Loucy (cell line): ENCODE data around the gene SLC25A17.
A peak's percentile ranks its signal among the peaks of the same experiment; 100 is the strongest.
"Not testable (repeated sequence)": the region's sequence is repeated elsewhere in the genome, so short reads cannot be mapped to it uniquely, and the experiment has no call there.

Source experiments
- H2AFZ ChIP-seq: fragments of 200-600 bp; sonication (generic); 2 replicates; pipeline ENCODE4 v1.6.0; 2016; ENCODE audit warnings: antibody characterized with exemption, mild to moderate bottlenecking, low read length, moderate library complexity
- H3F3A ChIP-seq: fragments of 200-600 bp; 2 replicates; pipeline ENCODE4 v1.6.0; 2016; ENCODE audit warnings: antibody characterized with exemption, low read depth, mild to moderate bottlenecking
- H3K27me3 ChIP-seq: fragments of 200-600 bp; sonication (generic); 2 replicates; pipeline ENCODE4 v1.6.1; 2014; ENCODE audit warnings: low read length, mild to moderate bottlenecking; ENCODE audit not compliant: insufficient read depth, poor library complexity, severe bottlenecking
- H3K36me3 ChIP-seq: fragments of 200-600 bp; sonication (generic); 2 replicates; pipeline ENCODE4 v1.6.1; 2016; ENCODE audit warnings: low read length; ENCODE audit not compliant: insufficient read depth
- H3K4me1 ChIP-seq: fragments of 200-600 bp; sonication (generic); 2 replicates; pipeline ENCODE4 v1.5.1; 2014; ENCODE audit warnings: low read length, mild to moderate bottlenecking; ENCODE audit not compliant: insufficient read depth, poor library complexity, severe bottlenecking
- H3K4me2 ChIP-seq: fragments of 200-600 bp; sonication (generic); 2 replicates; pipeline ENCODE4 v1.6.0; 2014; ENCODE audit warnings: antibody characterized with exemption, low read length, low read depth, mild to moderate bottlenecking; ENCODE audit not compliant: poor library complexity, severe bottlenecking
- H3K4me3 ChIP-seq: fragments of 200-600 bp; sonication (generic); 2 replicates; pipeline ENCODE4 v1.5.1; 2014; ENCODE audit warnings: low read length, mild to moderate bottlenecking, mixed read lengths; ENCODE audit not compliant: poor library complexity, severe bottlenecking
- H3K79me2 ChIP-seq: fragments of 200-600 bp; sonication (generic); 2 replicates; pipeline ENCODE4 v1.6.1; 2014; ENCODE audit warnings: low read length; ENCODE audit not compliant: insufficient read depth
- H3K9ac ChIP-seq: fragments of 200-600 bp; sonication (generic); 2 replicates; pipeline ENCODE4 v1.6.0; 2014; ENCODE audit warnings: mild to moderate bottlenecking, low read depth, low read length, moderate library complexity; ENCODE audit not compliant: poor library complexity, severe bottlenecking
- H3K9me2 ChIP-seq: fragments of 200-600 bp; sonication (generic); replicated peaks from 2 replicates; pipeline ENCODE4 v1.6.1; 2016; ENCODE audit warnings: low read depth, low read length, mixed read lengths
- H3K9me3 ChIP-seq: fragments of 200-600 bp; sonication (generic); 2 replicates; pipeline ENCODE4 v1.6.1; 2014; ENCODE audit warnings: mild to moderate bottlenecking, antibody characterized with exemption, low read length, low read depth; ENCODE audit not compliant: insufficient read depth
- H4K20me1 ChIP-seq: fragments of 200-600 bp; sonication (generic); 2 replicates; pipeline ENCODE4 v1.6.0; 2014; ENCODE audit warnings: antibody characterized with exemption, low read length, mild to moderate bottlenecking; ENCODE audit not compliant: insufficient read depth, poor library complexity, severe bottlenecking
- EZH2phosphoT487 ChIP-seq: fragments of 200-600 bp; IDR thresholded peaks from 2 replicates; pipeline ENCODE4 v1.6.1; 2018; ENCODE audit warnings: antibody characterized with exemption, mild to moderate bottlenecking, moderate library complexity, borderline replicate concordance
- TF ChIP-seq, protein P1 (sequence below): fragments of 200-600 bp; sonication (generic); conservative IDR thresholded peaks from 2 replicates; pipeline ENCODE4 v1.5.1; 2014; ENCODE audit warnings: mild to moderate bottlenecking, antibody characterized with exemption, low read length

SLC25A17 gene

GRCh38 chr22:40853333-40853732 is 34.2 kb upstream of the SLC25A17 start:
- Histone ChIP-seq H3K9me2 (no peaks in the 10 kb centered on the region), H2AFZ (no peak overlapping the region), H3K79me2 (peaks cover 95% of the 10 kb centered on the region), H3K4me3 (peak overlapping the region; percentile 99), H3K9ac (peak overlapping the region; percentile 95), H3K27me3 (no peaks in the 10 kb centered on the region), H3K4me1 (peaks cover 57% of the 10 kb centered on the region), H4K20me1 (peaks cover 57% of the 10 kb centered on the region), H3K36me3 (peaks cover 9% of the 10 kb centered on the region; the same call in 1 of the 2 replicates), H3K4me2 (peak overlapping the region; percentile 92), H3F3A (0 out of 2 replicates have a peak, but pooled peaks cover 2% of the 10 kb centered on the region), H3K9me3 (no peaks in the 10 kb centered on the region)
- TF ChIP-seq EZH2phosphoT487, result no peak
- TF ChIP-seq, protein P1, sequence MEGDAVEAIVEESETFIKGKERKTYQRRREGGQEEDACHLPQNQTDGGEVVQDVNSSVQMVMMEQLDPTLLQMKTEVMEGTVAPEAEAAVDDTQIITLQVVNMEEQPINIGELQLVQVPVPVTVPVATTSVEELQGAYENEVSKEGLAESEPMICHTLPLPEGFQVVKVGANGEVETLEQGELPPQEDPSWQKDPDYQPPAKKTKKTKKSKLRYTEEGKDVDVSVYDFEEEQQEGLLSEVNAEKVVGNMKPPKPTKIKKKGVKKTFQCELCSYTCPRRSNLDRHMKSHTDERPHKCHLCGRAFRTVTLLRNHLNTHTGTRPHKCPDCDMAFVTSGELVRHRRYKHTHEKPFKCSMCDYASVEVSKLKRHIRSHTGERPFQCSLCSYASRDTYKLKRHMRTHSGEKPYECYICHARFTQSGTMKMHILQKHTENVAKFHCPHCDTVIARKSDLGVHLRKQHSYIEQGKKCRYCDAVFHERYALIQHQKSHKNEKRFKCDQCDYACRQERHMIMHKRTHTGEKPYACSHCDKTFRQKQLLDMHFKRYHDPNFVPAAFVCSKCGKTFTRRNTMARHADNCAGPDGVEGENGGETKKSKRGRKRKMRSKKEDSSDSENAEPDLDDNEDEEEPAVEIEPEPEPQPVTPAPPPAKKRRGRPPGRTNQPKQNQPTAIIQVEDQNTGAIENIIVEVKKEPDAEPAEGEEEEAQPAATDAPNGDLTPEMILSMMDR, result no peak

DNA sequence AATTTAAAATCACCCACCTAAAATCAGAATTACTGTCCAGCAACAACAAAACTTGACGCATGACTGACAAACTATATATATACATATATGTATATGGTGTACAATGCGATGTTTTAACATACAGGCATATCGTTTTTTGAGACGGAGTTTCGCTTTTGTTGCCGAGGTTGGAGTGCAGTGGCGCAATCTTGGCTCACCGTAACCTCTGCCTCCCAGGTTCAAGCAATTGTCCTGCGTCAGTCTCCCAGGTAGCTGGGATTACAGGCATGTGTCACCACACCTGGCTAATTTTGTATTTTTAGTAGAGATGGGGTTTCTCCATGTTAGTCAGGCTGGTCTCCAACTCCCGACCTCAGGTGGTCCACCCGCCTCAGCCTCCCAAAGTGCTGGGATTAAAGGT is 26.7 kb upstream of the SLC25A17 start:
- H3K4me2 ChIP-seq, H3K9me3 ChIP-seq, H3K4me1 ChIP-seq, H2AFZ ChIP-seq, H3K9me2 ChIP-seq, H3K9ac ChIP-seq, H3F3A ChIP-seq, H3K27me3 ChIP-seq, H3K4me3 ChIP-seq: not testable (repeated sequence)
- peaks cover 78% of the 10 kb centered on the region; the same call in 1 of the 2 replicates for H3K36me3 ChIP-seq
- H4K20me1 ChIP-seq, result peaks cover 25% of the 10 kb centered on the region
- peaks cover 86% of the 10 kb centered on the region for H3K79me2 ChIP-seq

- Histone ChIP-seq H2AFZ (no peak overlapping the region), H3K9me3 (no peaks in the 10 kb centered on the region), H3K9me2 (no peaks in the 10 kb centered on the region), H3K79me2 (peaks cover 85% of the 10 kb centered on the region), H3K9ac (no peak overlapping the region), H3K27me3 (no peaks in the 10 kb centered on the region), H3K36me3 (peaks cover 81% of the 10 kb centered on the region), H3K4me2 (no peak overlapping the region), H3F3A (no peaks in the 10 kb centered on the region), H4K20me1 (peaks cover 25% of the 10 kb centered on the region), H3K4me3 (no peak overlapping the region), H3K4me1 (peaks cover 3% of the 10 kb centered on the region)
- TF ChIP-seq, protein P1, result no peak
- TF ChIP-seq EZH2phosphoT487, result no peak
These were observed 25.8 kb upstream of the SLC25A17 start for GRCh38 chr22:40844951-40845350.

GRCh38 chr22:40838486-40838885 is 19.3 kb upstream of the SLC25A17 start:
- H3K9me3 ChIP-seq, result no peaks in the 10 kb centered on the region
- peaks cover 89% of the 10 kb centered on the region for H3K36me3 ChIP-seq
- no peak overlapping the region for H3K4me2 ChIP-seq
- no peak overlapping the region for H2AFZ ChIP-seq
- H3K4me1 ChIP-seq, result no peaks in the 10 kb centered on the region
- H3F3A ChIP-seq, result no peaks in the 10 kb centered on the region
- TF ChIP-seq, protein P1, result no peak
- TF ChIP-seq EZH2phosphoT487, result no peak
- H3K79me2 ChIP-seq, result peaks cover 53% of the 10 kb centered on the region
- no peaks in the 10 kb centered on the region for H3K9me2 ChIP-seq
- peaks cover 19% of the 10 kb centered on the region for H4K20me1 ChIP-seq
- H3K4me3 ChIP-seq, result no peak overlapping the region
- H3K9ac ChIP-seq, result no peak overlapping the region
- H3K27me3 ChIP-seq, result no peaks in the 10 kb centered on the region
